Endothelial cell (in vitro differentiated cells): Measurements from ENCODE around the gene CHST13. TPM values are rescaled to one million over a fixed set of nuclear protein-coding genes. Genes with fewer than 3 reads are reported as not detected.

ENCODE experiments used
- DNase-seq: peaks from one replicate; pipeline ENCODE4 v3.0.0; 2021; ENCODE audit warnings: low spot score
- H3K27ac Mint-ChIP-seq: one replicate; pipeline ENCODE4 v1.8.0; 2021; ENCODE audit warnings: mixed read lengths, inconsistent platforms; ENCODE audit not compliant: unreplicated experiment
- H3K27me3 Mint-ChIP-seq: one replicate; pipeline ENCODE4 v1.8.0; 2021; ENCODE audit warnings: mild to moderate bottlenecking, moderate library complexity, mixed read lengths, inconsistent platforms; ENCODE audit not compliant: unreplicated experiment
- H3K36me3 Mint-ChIP-seq: one replicate; pipeline ENCODE4 v1.8.0; 2021; ENCODE audit warnings: mild to moderate bottlenecking, low read depth, mixed read lengths, inconsistent platforms; ENCODE audit not compliant: unreplicated experiment
- H3K4me1 Mint-ChIP-seq: one replicate; pipeline ENCODE4 v1.8.0; 2021; ENCODE audit warnings: mild to moderate bottlenecking, mixed read lengths, inconsistent platforms; ENCODE audit not compliant: unreplicated experiment
- H3K4me3 Mint-ChIP-seq: one replicate; pipeline ENCODE4 v1.8.0; 2021; ENCODE audit warnings: mild to moderate bottlenecking, mixed read lengths, inconsistent platforms; ENCODE audit not compliant: unreplicated experiment
- H3K9me3 Mint-ChIP-seq: one replicate; pipeline ENCODE4 v1.8.0; 2021; ENCODE audit warnings: mixed read lengths, inconsistent platforms; ENCODE audit not compliant: unreplicated experiment
- CTCF ChIP-seq: fragments of 200-600 bp; sonication (generic); IDR thresholded peaks from one replicate; pipeline ENCODE4 v1.5.0; 2021; ENCODE audit warnings: antibody characterized with exemption; ENCODE audit not compliant: unreplicated experiment
- total RNA-seq: library from RNA; stranded (reverse); fragmentation: NEBNext Ultra II Directional; extraction: Animal tissue kit (Norgen Biotek cat#: 25700); gene quantifications from one replicate; pipeline ENCODE4 v1.2.1, GENCODE V29; 2021; ENCODE audit not compliant: unreplicated experiment

CHST13 gene
- total RNA-seq, 1 donor from 2014 or later, result not detected

GRCh38 chr3:126556637-126557414, 32.9 kb downstream of the CHST13 start:
- H3K4me3 Mint-ChIP-seq, result no peak overlapping the region

DNA sequence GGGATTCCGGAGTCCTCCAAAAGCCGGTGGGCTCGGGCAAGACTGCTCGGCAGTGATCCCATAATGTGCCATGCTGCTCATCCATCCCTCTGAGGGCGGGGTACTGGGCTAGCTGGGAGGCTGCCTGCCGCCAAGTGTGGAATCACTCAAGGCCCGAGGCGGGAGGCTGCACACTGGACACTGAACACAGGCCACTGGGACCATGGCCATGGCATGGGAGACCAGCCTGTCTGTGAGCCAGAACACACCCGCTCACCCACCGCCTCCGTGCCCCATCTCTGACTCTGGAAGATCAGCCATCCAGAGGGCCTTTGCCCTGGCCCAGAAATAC, 33.4 kb downstream of the CHST13 start:
- Mint-ChIP-seq H3K36me3 (no peaks in the 10 kb centered on the region), H3K27me3 (no peaks in the 10 kb centered on the region), H3K27ac (no peak overlapping the region), H3K9me3 (no peaks in the 10 kb centered on the region), H3K4me1 (no peaks in the 10 kb centered on the region), H3K4me3 (no peak overlapping the region)
- peak; percentile 1 for DNase-seq
- no peak for TF ChIP-seq CTCF

More at GRCh38 chr3:126556637-126557414, 32.9 kb downstream of the CHST13 start:
- DNase-seq, result no peak
- TF ChIP-seq CTCF, result no peak
- no peaks in the 10 kb centered on the region for H3K4me1 Mint-ChIP-seq
- H3K27me3 Mint-ChIP-seq, result no peaks in the 10 kb centered on the region
- no peaks in the 10 kb centered on the region for H3K36me3 Mint-ChIP-seq
- no peak overlapping the region for H3K27ac Mint-ChIP-seq
- no peaks in the 10 kb centered on the region for H3K9me3 Mint-ChIP-seq

DNA sequence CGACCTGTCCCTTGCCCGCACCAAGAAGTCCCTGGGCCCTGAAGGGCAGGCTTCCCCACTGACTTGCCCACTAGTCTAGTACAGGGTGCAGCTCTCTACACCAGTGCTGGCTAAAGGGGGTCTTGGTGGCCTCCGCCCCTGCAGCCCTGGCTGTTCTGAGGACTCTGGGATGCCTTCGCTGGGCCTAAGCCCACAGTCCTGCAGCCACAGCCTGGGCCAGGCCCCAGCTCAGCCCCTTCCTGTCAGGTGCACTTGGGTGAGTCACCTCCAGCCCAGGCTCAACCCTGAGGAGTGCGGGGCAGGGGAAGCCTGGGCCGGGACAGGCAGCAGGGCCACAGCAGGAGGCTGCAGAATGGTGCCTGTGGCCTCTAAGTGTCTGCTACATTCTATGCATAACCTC, 33.8 kb downstream of the CHST13 start:
- Mint-ChIP-seq H3K27me3 (no peaks in the 10 kb centered on the region), H3K36me3 (no peaks in the 10 kb centered on the region), H3K27ac (no peak overlapping the region), H3K9me3 (no peaks in the 10 kb centered on the region), H3K4me1 (no peaks in the 10 kb centered on the region), H3K4me3 (no peak overlapping the region)
- peak; percentile 2 for DNase-seq
- no peak for TF ChIP-seq CTCF

- H3K27ac Mint-ChIP-seq, result no peak within 1 kb of the TSS
- H3K9me3 Mint-ChIP-seq, result no peaks in the 10 kb centered on the region
- no peaks in the 10 kb centered on the region for H3K36me3 Mint-ChIP-seq
- no peak for TF ChIP-seq CTCF
- no peaks in the 10 kb centered on the region for H3K27me3 Mint-ChIP-seq
- no peak within 1 kb of the TSS for H3K4me3 Mint-ChIP-seq
- H3K4me1 Mint-ChIP-seq, result no peaks in the 10 kb centered on the region
- peak; percentile 2 for DNase-seq
Measured at GRCh38 chr3:126558336-126559071, 34.5 kb downstream of the CHST13 start, which contains the start of gene C3orf22. TSS of gene C3orf22 (minus strand) at chr3:126558932. CDS start at chr3:126553390, 5,542 bp downstream.
